ENCODE measurements around the gene ASMTL.
"Not testable (repeated sequence)": the region's sequence is repeated elsewhere in the genome, so short reads cannot be mapped to it uniquely, and the experiment has no call there.

ASMTL gene

DNA sequence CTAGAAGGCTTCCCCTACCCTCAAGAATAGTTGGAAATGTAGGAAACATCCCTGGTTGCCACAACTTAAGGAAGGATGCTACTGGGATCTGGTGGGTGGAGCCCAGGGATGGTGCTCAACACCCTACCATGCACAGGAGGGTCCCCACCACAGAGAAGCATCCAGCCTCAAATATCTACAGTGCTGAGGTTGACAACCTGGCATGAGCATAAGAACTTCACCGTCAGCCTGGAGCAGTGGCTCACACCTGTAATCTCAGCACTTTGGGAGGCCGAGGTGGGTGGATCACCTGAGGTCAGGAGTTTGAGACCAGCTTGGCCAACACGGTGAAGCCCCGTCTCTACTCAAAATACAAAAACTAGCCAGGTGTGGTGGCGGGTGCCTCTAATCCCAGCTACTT, 24.0 kb upstream of the ASMTL start:
- Histone ChIP-seq H3K4me3 (ENCODE audit: low read length) (no peak overlapping the region), H3K9me3 (ENCODE audit: low read length) (peaks cover 3% of the 10 kb centered on the region), H3K27me3 (ENCODE audit: insufficient read depth, low read length) (no peaks in the 10 kb centered on the region), H3K36me3 (ENCODE audit: insufficient read depth, low read length) (no peaks in the 10 kb centered on the region), H2AFZ (ENCODE audit: low read depth, low read length) (no peak overlapping the region), H3K4me1 (ENCODE audit: insufficient read depth, low read length) (no peaks in the 10 kb centered on the region)

- Histone ChIP-seq H2AFZ (ENCODE audit: low read depth, low read length) (no peak overlapping the region), H3K27me3 (ENCODE audit: insufficient read depth, low read length) (no peaks in the 10 kb centered on the region), H3K36me3 (ENCODE audit: insufficient read depth, low read length) (no peaks in the 10 kb centered on the region), H3K4me3 (ENCODE audit: low read length) (no peak overlapping the region), H3K4me1 (ENCODE audit: insufficient read depth, low read length) (no peaks in the 10 kb centered on the region), H3K9me3 (ENCODE audit: low read length) (peaks cover 3% of the 10 kb centered on the region)
Observed at GRCh38 chrX:1475881-1476280, 23.2 kb upstream of the ASMTL start.

GRCh38 chrX:1475481-1475880, 22.8 kb upstream of the ASMTL start:
- no peak overlapping the region for H3K4me3 ChIP-seq (ENCODE audit: low read length)
- H3K4me1 ChIP-seq (ENCODE audit: insufficient read depth, low read length), result no peaks in the 10 kb centered on the region
- H2AFZ ChIP-seq (ENCODE audit: low read depth, low read length), result no peak overlapping the region
- no peaks in the 10 kb centered on the region for H3K27me3 ChIP-seq (ENCODE audit: insufficient read depth, low read length)
- peaks cover 3% of the 10 kb centered on the region for H3K9me3 ChIP-seq (ENCODE audit: low read length)
- no peaks in the 10 kb centered on the region for H3K36me3 ChIP-seq (ENCODE audit: insufficient read depth, low read length)

- H3K4me3 ChIP-seq (ENCODE audit: low read length); H3K27me3 ChIP-seq (ENCODE audit: insufficient read depth, low read length); H3K9me3 ChIP-seq (ENCODE audit: low read length); H3K4me1 ChIP-seq (ENCODE audit: insufficient read depth, low read length); H3K36me3 ChIP-seq (ENCODE audit: insufficient read depth, low read length); H2AFZ ChIP-seq (ENCODE audit: low read depth, low read length): not testable (repeated sequence)
Observed at GRCh38 chrX:1474593-1474992, 21.9 kb upstream of the ASMTL start.

- no peaks in the 10 kb centered on the region for H3K4me1 ChIP-seq (ENCODE audit: insufficient read depth, low read length)
- H3K36me3 ChIP-seq (ENCODE audit: insufficient read depth, low read length), result no peaks in the 10 kb centered on the region
- peaks cover 3% of the 10 kb centered on the region for H3K9me3 ChIP-seq (ENCODE audit: low read length)
- no peaks in the 10 kb centered on the region for H3K27me3 ChIP-seq (ENCODE audit: insufficient read depth, low read length)
- H2AFZ ChIP-seq (ENCODE audit: low read depth, low read length), result no peak overlapping the region
- no peak overlapping the region for H3K4me3 ChIP-seq (ENCODE audit: low read length)
Observed at GRCh38 chrX:1472975-1473374, 20.3 kb upstream of the ASMTL start.

DNA sequence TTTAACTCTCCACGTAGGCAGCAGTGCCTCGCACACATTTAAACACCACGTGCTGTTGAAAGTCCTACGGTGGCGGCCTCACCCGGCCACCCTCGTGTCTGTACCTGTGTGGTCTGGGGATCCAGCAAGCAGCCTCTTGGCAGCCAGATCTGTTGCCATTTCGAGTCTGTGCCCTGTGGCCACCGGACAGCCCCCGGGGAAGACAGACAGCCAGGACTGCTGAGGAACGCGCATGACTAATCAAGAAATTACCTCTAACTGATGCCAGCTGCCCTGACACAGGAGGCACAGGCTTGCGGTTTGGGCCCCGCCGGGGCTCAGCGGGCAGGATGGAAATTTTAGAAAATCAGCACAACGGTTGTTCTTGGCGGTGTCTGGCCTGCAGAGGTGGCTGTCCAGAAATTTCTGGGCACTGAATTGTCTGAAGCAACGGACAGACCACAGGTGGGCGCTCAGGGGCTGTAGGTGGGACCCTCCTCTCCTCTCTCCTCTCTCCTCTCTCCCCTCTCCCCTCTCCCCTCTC, 15.6 kb upstream of the ASMTL start:
- Histone ChIP-seq H3K9me3 (ENCODE audit: low read length) (peaks cover 3% of the 10 kb centered on the region), H2AFZ (ENCODE audit: low read depth, low read length) (no peak overlapping the region), H3K27me3 (ENCODE audit: insufficient read depth, low read length) (peaks cover 2% of the 10 kb centered on the region), H3K4me3 (ENCODE audit: low read length) (no peak overlapping the region), H3K36me3 (ENCODE audit: insufficient read depth, low read length) (no peaks in the 10 kb centered on the region), H3K4me1 (ENCODE audit: insufficient read depth, low read length) (no peaks in the 10 kb centered on the region)

GRCh38 chrX:1466971-1467561, 14.4 kb upstream of the ASMTL start:
- peaks cover 3% of the 10 kb centered on the region for H3K9me3 ChIP-seq (ENCODE audit: low read length)
- H3K27me3 ChIP-seq (ENCODE audit: insufficient read depth, low read length), result peaks cover 2% of the 10 kb centered on the region
- H2AFZ ChIP-seq (ENCODE audit: low read depth, low read length), result no peak overlapping the region
- no peak overlapping the region for H3K4me3 ChIP-seq (ENCODE audit: low read length)
- no peaks in the 10 kb centered on the region for H3K36me3 ChIP-seq (ENCODE audit: insufficient read depth, low read length)
- H3K4me1 ChIP-seq (ENCODE audit: insufficient read depth, low read length), result no peaks in the 10 kb centered on the region

DNA sequence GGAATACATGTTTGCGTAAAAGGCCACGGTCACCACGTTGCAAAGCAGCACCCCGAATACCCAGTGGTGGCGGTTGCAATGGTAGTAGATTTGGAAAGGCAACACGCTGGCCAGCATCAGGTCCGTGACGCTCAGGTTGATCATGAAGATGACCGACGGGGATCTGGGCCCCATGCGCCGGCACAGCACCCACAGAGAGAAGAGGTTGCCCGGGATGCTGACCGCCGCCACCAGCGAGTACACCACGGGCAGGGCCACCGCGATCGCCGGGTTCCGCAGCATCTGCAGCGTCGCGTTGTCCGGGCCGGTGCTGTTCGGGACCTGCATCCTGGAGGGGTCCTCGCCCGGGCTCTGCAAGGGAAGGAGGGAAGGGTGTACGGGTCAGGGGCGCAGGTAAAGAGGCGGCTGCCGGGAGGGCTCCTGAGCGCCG, 13.5 kb upstream of the ASMTL start:
- peaks cover 2% of the 10 kb centered on the region for H3K27me3 ChIP-seq (ENCODE audit: insufficient read depth, low read length)

GRCh38 chrX:1465286-1466231, 12.8 kb upstream of the ASMTL start:
- H3K27me3 ChIP-seq (ENCODE audit: insufficient read depth, low read length), result peaks cover 2% of the 10 kb centered on the region
- H2AFZ ChIP-seq (ENCODE audit: low read depth, low read length), result no peak overlapping the region
- no peaks in the 10 kb centered on the region for H3K4me1 ChIP-seq (ENCODE audit: insufficient read depth, low read length)
- H3K9me3 ChIP-seq (ENCODE audit: low read length), result peaks cover 3% of the 10 kb centered on the region
- no peaks in the 10 kb centered on the region for H3K36me3 ChIP-seq (ENCODE audit: insufficient read depth, low read length)
- no peak overlapping the region for H3K4me3 ChIP-seq (ENCODE audit: low read length)

More for the DNA sequence above, 13.5 kb upstream of the ASMTL start:
- Histone ChIP-seq H2AFZ (ENCODE audit: low read depth, low read length) (no peak overlapping the region), H3K4me1 (ENCODE audit: insufficient read depth, low read length) (no peaks in the 10 kb centered on the region), H3K9me3 (ENCODE audit: low read length) (peaks cover 3% of the 10 kb centered on the region), H3K36me3 (ENCODE audit: insufficient read depth, low read length) (no peaks in the 10 kb centered on the region), H3K4me3 (ENCODE audit: low read length) (no peak overlapping the region)

DNA sequence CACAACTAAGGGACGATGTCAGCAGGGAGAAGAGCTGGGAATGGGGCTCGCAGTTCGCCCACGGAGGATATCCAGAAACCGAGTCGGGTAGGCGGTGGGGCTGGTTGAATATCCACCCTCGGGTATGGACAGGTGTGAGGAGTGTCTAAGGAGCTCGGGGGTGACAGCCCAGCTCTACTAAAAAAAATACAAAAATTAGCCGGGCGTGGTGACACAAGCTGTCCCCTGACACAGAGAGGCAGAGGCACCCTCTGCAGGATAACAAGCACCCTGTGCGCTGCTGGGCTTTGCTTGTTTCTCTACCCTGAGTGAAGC, 12.2 kb upstream of the ASMTL start:
- Histone ChIP-seq H2AFZ (ENCODE audit: low read depth, low read length) (no peak overlapping the region), H3K9me3 (ENCODE audit: low read length) (peaks cover 3% of the 10 kb centered on the region), H3K4me1 (ENCODE audit: insufficient read depth, low read length) (no peaks in the 10 kb centered on the region), H3K27me3 (ENCODE audit: insufficient read depth, low read length) (peaks cover 2% of the 10 kb centered on the region), H3K36me3 (ENCODE audit: insufficient read depth, low read length) (no peaks in the 10 kb centered on the region), H3K4me3 (ENCODE audit: low read length) (no peak overlapping the region)

DNA sequence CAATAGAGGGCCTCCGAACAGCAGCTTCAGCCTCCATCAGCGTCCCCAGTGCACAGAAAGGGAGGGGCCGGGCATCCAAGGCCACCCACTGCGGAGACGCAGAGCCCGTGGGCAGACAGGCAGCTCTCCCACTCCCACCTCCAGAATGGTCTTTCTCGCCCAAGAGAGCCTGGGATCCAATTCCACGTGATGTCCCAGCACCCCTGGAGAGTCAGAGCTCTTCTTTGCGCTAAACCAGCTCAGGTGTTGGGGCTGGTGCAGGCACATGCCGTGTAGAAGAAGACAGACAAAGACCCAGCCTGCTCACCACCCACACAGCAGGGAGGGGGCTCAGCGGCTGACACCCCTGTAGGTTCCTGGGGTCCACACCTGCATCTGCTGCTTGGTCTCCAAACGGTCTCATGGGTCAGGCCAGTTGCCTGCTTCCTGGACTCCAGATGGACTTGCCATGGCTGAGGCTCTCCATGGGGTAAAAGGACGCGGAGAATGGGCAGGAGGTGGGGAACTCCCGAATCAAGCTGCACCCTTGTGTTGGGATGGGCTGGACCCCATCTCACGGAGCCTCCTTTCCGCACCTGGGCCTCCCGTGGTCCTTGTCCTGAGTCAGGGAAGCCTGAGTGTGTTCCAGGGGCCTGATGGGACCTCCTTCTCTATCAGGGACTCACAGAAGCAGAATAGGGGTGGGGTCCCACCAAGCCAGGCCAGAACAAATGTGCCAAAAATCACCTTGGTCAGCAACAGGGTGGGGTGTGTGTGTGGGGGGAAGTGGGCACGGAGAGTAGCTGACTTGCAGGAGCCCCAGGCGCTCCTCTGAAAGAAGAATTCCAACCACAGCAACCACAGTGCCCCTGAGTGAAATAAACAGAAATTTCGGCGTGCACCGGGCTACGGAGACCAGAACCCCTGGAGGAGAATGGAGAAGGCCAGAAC, 11.6 kb upstream of the ASMTL start:
- Histone ChIP-seq H3K4me1 (ENCODE audit: insufficient read depth, low read length) (no peaks in the 10 kb centered on the region), H3K36me3 (ENCODE audit: insufficient read depth, low read length) (no peaks in the 10 kb centered on the region), H3K9me3 (ENCODE audit: low read length) (peaks cover 3% of the 10 kb centered on the region), H2AFZ (ENCODE audit: low read depth, low read length) (no peak overlapping the region), H3K27me3 (ENCODE audit: insufficient read depth, low read length) (peaks cover 2% of the 10 kb centered on the region), H3K4me3 (ENCODE audit: low read length) (no peak overlapping the region)

DNA sequence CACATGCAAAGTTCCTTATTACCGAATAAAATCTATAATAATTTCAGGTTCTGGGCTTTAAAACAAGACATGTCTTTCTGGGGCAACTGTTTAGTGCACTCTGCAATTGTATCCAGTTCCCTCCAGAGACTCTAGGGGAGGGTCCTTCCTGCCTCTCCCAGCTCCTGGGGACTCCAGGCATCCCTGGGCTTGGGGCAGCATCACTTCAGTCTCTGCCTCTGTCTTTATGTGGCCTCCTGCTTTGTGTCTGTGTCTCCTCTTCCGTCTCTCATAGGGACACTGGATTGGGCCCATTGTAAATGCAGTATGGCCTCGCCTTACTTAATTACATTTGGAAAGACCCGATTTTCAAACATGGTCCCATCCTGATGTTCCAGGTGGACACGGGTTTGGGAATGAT, 10.9 kb upstream of the ASMTL start:
- Histone ChIP-seq H3K36me3 (ENCODE audit: insufficient read depth, low read length) (no peaks in the 10 kb centered on the region), H3K4me1 (ENCODE audit: insufficient read depth, low read length) (no peaks in the 10 kb centered on the region), H3K9me3 (ENCODE audit: low read length) (peaks cover 3% of the 10 kb centered on the region), H3K27me3 (ENCODE audit: insufficient read depth, low read length) (peaks cover 2% of the 10 kb centered on the region), H3K4me3 (ENCODE audit: low read length) (no peak overlapping the region), H2AFZ (ENCODE audit: low read depth, low read length) (no peak overlapping the region)
